PFSK-1 (cell line): ENCODE results near the gene PPP3CA.

Experiments used
- FOXP2 ChIP-seq: optimal IDR thresholded peaks from 2 replicates; pipeline ENCODE3; 2011; ENCODE audit warnings: borderline replicate concordance, control low read depth, inconsistent platforms; ENCODE audit not compliant: insufficient read depth; ENCODE audit errors: extremely low read length, extremely low read depth
- POLR2AphosphoS5 ChIP-seq: IDR thresholded peaks from 2 replicates; pipeline ENCODE4 v1.6.1; 2012; ENCODE audit warnings: low read depth, mild to moderate bottlenecking, control low read depth, low read length, moderate library complexity
- SIN3A ChIP-seq: IDR thresholded peaks from 2 replicates; pipeline ENCODE4 v1.6.1; 2012; ENCODE audit warnings: mild to moderate bottlenecking, low read length, moderate library complexity, borderline replicate concordance; ENCODE audit not compliant: insufficient read depth
- TAF1 ChIP-seq: IDR thresholded peaks from 2 replicates; pipeline ENCODE4 v1.6.1; 2012; ENCODE audit warnings: low read length, control low read depth, borderline replicate concordance; ENCODE audit not compliant: insufficient read depth
- TF ChIP-seq, protein P1 (sequence below), 2 experiments: IDR thresholded peaks; 2 replicates each; pipeline versions ENCODE4 v1.6.1 to v1.8.0; 2011 to 2012; ENCODE audit warnings: low read depth in 2 of 2, low read length in 2 of 2, control low read depth in 1 of 2, inconsistent platforms in 1 of 2, mild to moderate bottlenecking in 1 of 2, moderate library complexity in 1 of 2; ENCODE audit not compliant: insufficient read depth in 1 of 2

PPP3CA gene

DNA sequence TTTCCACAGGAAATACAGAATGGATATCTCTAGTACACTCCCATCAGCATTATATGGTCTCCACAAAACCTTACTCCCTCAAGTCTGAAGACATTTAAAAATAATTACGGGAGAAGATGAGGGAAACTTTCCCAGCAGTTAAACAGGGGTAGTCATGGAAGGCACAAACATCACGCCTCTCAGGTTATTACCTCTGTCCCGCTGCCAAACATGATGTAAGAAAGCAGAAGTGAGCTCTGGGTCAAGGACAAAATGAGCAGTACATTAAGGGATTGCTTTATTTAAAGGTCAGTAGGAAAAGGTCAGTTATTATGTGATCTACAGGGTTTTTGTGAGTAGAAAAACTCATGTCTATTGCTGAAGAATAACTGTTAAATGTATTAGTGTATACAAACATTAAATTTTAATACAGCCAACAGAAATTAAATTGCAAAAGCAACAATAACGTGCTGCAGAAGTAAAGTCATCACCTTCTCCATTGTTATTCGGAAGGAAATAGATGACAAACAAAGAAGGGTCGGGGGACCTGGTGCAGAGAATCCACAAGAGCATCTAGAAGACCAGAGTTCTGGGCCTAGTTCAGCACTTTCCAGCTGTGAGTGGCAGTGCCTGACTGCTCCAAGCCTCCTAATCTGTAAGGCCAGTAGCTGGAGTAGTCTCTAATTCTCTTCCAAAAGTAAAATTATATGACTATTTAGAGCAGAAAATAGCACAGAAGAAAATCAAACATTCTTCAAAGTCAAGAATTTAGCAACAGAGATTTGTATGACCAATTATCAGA is 171.2 kb downstream of the PPP3CA start:
- TF ChIP-seq TAF1, result no peak
- TF ChIP-seq, protein P1, sequence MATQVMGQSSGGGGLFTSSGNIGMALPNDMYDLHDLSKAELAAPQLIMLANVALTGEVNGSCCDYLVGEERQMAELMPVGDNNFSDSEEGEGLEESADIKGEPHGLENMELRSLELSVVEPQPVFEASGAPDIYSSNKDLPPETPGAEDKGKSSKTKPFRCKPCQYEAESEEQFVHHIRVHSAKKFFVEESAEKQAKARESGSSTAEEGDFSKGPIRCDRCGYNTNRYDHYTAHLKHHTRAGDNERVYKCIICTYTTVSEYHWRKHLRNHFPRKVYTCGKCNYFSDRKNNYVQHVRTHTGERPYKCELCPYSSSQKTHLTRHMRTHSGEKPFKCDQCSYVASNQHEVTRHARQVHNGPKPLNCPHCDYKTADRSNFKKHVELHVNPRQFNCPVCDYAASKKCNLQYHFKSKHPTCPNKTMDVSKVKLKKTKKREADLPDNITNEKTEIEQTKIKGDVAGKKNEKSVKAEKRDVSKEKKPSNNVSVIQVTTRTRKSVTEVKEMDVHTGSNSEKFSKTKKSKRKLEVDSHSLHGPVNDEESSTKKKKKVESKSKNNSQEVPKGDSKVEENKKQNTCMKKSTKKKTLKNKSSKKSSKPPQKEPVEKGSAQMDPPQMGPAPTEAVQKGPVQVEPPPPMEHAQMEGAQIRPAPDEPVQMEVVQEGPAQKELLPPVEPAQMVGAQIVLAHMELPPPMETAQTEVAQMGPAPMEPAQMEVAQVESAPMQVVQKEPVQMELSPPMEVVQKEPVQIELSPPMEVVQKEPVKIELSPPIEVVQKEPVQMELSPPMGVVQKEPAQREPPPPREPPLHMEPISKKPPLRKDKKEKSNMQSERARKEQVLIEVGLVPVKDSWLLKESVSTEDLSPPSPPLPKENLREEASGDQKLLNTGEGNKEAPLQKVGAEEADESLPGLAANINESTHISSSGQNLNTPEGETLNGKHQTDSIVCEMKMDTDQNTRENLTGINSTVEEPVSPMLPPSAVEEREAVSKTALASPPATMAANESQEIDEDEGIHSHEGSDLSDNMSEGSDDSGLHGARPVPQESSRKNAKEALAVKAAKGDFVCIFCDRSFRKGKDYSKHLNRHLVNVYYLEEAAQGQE (IDR thresholded peaks at IDR 0.05; ENCODE audit: insufficient read depth in 1 of 2, low read depth in 2 of 2, low read length in 2 of 2), result no peak
- TF ChIP-seq FOXP2, result no peak
- TF ChIP-seq POLR2AphosphoS5, result no peak
- no peak for TF ChIP-seq SIN3A

DNA sequence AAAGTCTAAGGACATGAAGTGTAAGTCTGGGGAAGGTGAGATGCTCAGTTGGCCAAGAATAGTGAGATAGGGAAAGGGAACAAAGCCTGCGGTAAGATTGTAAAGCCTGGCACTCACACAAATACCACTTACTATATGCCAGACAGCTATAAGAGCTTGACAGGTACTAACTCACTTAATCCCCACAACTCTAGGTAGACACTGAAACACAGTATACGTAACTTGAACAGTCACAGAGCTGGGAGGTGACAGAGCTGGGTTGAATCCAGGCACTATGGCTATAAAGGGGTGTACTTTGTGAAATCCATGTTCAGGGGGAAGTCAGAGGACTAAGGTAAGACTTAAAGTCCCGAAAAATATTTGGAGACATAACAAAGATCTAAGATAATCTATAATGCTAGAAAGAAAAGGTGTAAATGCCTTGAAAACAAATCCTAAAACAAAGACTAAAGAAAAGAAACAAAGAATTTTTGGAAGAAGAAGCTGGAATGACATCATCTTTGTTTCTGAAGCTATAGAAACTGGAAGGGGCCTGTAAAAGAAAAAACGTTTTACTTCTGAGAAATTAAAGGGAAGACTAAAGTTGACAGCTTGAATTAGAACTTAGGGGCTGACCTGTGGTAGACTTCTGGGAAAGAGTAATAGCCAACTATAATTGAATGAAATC is 172.5 kb downstream of the PPP3CA start:
- no peak for TF ChIP-seq SIN3A
- no peak for TF ChIP-seq FOXP2
- TF ChIP-seq TAF1, result no peak
- TF ChIP-seq POLR2AphosphoS5, result no peak
- TF ChIP-seq, protein P1 (IDR thresholded peaks at IDR 0.05; ENCODE audit: insufficient read depth in 1 of 2, low read depth in 2 of 2, low read length in 2 of 2), result no peak

DNA sequence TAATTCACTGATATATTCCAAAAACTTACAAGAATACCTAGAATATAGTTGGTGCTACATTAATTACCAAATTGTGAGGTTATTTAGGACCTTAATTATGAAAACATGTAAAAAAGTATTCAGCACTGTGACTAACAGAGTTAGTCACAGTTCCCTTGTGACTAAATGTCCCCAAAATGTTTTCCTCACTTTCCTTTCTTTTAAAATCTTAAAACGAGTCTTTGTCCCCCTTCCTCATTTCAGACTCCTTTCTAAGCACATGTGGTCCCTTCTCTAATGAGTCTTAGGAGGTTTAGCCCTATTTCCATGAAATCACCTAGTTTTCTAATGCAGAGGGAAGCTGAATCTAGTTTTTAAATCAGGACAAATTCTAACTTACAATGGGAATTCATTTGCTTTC is 175.0 kb downstream of the PPP3CA start:
- TF ChIP-seq, protein P1 (IDR thresholded peaks at IDR 0.05; ENCODE audit: insufficient read depth in 1 of 2, low read depth in 2 of 2, low read length in 2 of 2), result no peak
- TF ChIP-seq FOXP2, result no peak

DNA sequence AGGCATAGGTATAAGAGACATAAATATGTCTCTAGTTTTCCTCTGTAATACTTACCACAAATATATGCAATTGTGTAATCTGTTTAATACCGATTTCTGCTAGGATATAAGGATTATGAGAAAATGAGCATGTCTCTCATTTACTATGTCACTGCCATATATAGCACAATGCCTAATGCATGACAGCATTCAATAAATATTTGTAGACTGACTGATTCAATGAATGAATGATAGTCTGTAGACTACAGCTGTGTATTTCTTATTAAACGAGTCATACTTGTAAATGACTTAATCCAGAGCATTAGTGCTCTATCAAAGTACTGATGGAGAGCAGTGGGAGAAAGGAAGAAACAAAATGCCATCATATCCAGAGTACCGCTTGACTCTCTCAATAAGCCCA is 175.6 kb downstream of the PPP3CA start:
- TF ChIP-seq POLR2AphosphoS5 (no peak), SIN3A (no peak), TAF1 (no peak), FOXP2 (no peak)
- TF ChIP-seq, protein P1 (IDR thresholded peaks at IDR 0.05; ENCODE audit: insufficient read depth in 1 of 2, low read depth in 2 of 2, low read length in 2 of 2), result no peak
